IMR-90 (cell line): ENCODE data around the gene PDLIM5.

Experiments used
- BHLHE40 ChIP-seq: fragments of 150-350 bp; IDR thresholded peaks from 2 replicates; pipeline ENCODE4 v1.6.1; 2016; ENCODE audit warnings: mild to moderate bottlenecking, low read depth, low read length
- CTCF ChIP-seq: conservative IDR thresholded peaks from 2 replicates; pipeline ENCODE4 v1.5.1; 2012; ENCODE audit warnings: mild to moderate bottlenecking, low read depth, low read length, improper control_type of control experiment
- MAFK ChIP-seq: IDR thresholded peaks from 2 replicates; pipeline ENCODE4 v1.6.1; 2012; ENCODE audit warnings: low read depth, low read length, improper control_type of control experiment
- MAZ ChIP-seq: IDR thresholded peaks from 2 replicates; pipeline ENCODE4 v1.6.1; 2012; ENCODE audit warnings: low read depth, mild to moderate bottlenecking, low read length, improper control_type of control experiment, moderate library complexity, borderline replicate concordance
- POLR2A ChIP-seq: IDR thresholded peaks from 2 replicates; pipeline ENCODE4 v1.6.1; 2012; ENCODE audit warnings: mild to moderate bottlenecking, low read depth, low read length
- RAD21 ChIP-seq: IDR thresholded peaks from 2 replicates; pipeline ENCODE4 v1.6.1; 2012; ENCODE audit warnings: low read length, improper control_type of control experiment
- RCOR1 ChIP-seq: IDR thresholded peaks from 2 replicates; pipeline ENCODE4 v1.6.1; 2012; ENCODE audit warnings: mild to moderate bottlenecking, low read length, improper control_type of control experiment; ENCODE audit not compliant: insufficient replicate concordance

GRCh38 chr4:94603170-94603747, 151.5 kb downstream of the PDLIM5 start:
- TF ChIP-seq CTCF = no peak
- TF ChIP-seq POLR2A = no peak
- TF ChIP-seq RAD21 = 0 out of 2 replicates have a peak, but pooled peaks have one; percentile 2
- TF ChIP-seq MAZ = no peak
- no peak for TF ChIP-seq MAFK
- peak; percentile 33; the same call in 1 of the 2 replicates for TF ChIP-seq BHLHE40
- peak; percentile 88 for TF ChIP-seq RCOR1
